Measurements from ENCODE around the gene ENOSF1.

DNA sequence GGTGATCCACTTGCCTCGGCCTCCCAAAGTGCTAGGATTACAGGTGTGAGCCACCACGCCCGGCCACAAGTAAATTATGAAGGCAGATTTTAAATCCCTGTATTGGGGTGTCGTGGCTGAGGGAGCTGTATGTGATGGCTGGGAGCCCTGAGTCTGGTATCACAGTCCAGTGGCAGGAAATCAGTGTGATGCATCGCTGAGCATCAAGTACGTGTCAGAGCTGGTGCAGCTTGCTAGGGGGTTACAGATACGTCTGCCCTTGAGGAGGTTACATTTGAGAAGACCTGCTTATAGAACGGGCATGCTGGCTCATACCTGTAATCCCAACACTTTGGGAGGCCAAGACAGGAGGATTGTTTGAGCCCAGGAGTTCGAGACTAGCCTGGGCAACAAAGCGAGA, 4.3 kb downstream of the ENOSF1 start:
- no peak for TF ChIP-seq CTCF (IDR thresholded peaks at IDR 0.05)
- TF ChIP-seq POLR2A (IDR thresholded peaks at IDR 0.05): no peak

Data from thyroid gland (tissue), 4 donors.